HS-5 (cell line): ENCODE data around the gene RCSD1.

Experiments used
- DNase-seq: peaks from one replicate; pipeline ENCODE4 v3.0.0-alpha.2; 2012; ENCODE audit warnings: low read depth

The RCSD1 gene

GRCh38 chr1:167669209-167670124 is 39.4 kb downstream of the RCSD1 start:
- no peak for DNase-seq

DNA sequence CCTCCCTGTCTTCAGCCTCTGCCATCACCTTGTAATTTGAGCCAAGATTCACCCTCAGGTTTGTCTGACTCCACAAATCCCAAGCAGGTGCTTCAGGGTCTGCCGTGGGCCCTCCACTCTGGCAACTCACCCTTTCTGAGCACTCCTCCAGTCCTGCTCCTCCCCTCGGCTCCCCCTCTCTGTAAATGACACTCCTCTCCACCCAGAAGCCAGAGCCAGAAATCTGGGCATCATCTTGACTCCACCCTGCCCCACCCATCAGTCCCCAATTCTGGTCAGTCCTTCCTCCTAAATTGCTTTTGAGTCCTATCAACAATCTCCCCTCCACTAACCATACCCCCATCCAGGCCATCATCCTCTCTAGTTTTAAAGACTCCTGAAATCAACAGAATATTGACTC is 40.5 kb downstream of the RCSD1 start:
- no peak for DNase-seq

- DNase-seq = no peak
Measured at GRCh38 chr1:167671727-167672511, 41.9 kb downstream of the RCSD1 start.

DNA sequence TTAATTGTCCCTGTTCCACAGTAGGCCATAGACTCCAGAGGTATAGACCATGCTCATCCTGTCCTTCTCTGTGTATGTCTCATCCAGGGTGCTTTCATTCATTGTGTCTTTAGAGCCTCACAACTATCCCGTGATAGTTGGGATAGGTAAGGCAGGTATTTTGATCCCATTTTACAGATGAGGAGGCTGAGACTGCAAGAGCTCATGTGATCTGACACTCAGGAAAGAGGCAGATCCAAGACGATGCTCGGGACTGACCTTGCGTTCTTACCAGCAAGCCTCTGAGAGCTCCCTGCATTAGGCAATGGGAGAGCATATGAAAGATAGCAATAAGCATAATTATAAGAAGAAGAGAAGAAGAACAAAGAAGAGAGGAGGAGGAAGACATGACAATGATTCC is 42.8 kb downstream of the RCSD1 start:
- DNase-seq = no peak

DNA sequence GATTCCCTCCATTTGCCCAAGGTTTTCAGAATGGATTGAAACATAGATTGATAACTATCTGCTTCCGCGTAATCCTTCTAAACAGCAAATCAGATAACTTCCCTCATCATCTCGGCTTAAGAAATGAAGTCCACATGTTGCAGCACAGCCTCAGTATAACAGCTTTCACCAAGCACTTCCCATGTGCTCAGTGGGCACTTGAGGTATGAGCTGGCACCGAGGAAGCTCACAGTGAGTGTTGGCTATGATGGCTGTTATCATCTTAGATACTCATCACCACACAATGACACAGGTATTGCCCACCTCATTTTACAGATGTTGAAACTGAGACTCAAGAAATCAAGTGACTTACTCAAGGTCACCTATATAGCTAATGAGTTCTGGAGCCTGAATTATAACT is 43.2 kb downstream of the RCSD1 start:
- DNase-seq = no peak

DNA sequence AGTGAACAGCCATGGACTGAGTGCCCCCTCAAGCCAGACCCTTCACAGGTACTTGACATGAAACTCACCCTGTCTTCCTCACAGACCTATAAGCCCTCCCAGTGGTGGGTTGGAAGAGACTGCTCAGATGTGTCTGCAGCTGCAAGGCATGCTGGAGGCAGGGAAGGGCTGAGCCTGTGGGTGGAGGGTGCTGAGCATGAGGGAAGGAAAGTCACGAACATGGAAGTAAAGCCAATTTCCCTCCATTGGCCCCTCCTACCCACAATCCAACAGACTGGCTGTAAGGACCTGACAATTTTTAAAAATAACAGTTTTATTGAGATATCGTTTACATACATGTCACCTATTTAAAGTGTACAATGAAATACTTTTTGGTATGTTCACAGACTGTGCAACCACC is 44.1 kb downstream of the RCSD1 start:
- no peak for DNase-seq

- no peak for DNase-seq
Measured at GRCh38 chr1:167675440-167675839, 45.4 kb downstream of the RCSD1 start.

DNA sequence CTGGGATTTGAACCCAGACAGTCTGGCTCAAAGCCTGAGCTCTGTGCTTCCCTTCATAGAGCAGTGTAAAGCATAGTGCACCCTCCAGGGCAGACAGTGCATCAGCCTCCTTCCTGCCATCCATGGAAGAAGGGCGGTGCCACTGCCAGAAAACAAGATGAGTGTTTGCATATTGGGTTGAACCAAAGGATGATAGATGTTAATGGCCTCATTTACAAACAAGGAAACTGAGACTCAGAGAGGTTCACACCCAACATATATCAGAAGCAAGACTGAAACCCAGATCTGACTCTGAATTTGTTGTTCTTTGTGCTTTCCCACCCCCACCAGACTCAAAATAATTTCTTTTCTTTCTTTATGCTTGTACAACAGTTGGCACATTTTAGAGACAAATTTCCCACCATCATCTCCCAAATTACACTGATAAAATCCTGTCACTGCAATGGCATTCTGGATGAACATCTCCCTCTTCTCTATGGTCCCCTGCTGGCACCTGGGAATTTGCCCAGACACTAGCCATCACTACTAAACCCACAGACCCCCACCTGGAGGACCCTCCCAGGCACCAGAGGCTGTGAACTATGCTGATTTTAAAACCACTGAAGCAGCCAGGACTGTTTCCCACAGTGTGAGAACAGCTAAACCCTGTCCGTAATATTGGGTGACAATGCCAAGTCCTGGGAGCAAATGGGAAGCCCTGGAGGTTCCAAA is 46.3 kb downstream of the RCSD1 start:
- DNase-seq = no peak

- no peak for DNase-seq
Measured at GRCh38 chr1:167676916-167677848, 47.1 kb downstream of the RCSD1 start.

DNA sequence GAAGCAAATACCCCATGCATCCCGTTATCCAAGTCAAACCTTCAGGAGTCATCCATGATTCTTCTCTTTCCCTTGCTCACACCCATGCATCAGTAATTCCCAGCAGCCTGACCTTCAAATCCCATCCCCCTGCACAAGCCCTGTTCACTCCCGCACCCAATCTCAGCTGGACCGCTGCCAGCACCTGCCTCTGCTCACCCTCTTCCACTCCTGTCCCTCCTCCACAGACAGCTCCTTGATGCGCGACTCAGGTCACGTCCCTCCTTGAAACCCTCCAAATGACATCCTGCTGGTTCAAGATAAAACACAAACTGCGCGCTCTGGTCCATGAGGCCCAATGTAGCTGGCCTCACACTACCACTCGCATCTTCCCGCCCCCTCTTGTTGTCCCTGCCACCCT is 48.4 kb downstream of the RCSD1 start:
- DNase-seq = no peak

- DNase-seq = no peak
Measured at GRCh38 chr1:167678838-167679237, 48.8 kb downstream of the RCSD1 start.

DNA sequence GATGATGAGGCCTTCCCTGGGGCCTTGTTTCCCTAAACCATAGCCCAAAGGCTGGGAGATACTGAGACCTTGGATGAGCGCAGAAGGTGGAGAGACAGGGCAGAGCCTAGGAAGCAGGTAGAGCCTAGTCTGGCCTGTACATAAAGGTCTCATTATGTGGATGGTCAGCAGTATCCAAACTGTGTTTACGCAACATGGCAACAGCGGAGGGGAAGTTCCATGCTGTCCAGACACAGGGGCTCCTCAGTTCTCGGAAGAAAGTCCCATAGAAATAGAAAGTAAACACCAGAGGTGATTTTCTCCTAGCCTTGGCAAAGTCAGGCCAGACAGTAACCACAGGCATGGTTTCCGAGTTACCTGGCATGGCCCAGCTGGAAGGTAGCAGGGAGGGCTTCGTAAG is 49.7 kb downstream of the RCSD1 start:
- no peak for DNase-seq

DNA sequence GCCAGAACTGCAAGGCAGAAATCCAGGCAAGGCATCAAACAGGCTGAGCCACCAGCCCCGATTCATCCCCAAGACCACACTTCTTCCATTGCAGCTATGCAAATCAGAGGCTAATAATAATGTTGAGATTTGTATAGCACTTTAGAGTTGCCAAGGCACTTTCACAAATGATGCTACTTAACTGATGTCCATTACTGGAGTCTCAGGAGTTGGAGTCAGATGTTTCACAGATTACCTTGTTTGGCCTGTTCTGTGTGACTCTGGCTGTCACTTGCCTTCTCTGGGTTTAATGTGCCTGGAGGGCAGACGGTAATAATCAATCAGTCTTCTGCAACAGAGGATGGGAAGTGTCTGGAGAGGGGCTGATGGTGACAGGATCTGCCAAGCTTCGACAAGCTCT is 51.0 kb downstream of the RCSD1 start:
- no peak for DNase-seq

DNA sequence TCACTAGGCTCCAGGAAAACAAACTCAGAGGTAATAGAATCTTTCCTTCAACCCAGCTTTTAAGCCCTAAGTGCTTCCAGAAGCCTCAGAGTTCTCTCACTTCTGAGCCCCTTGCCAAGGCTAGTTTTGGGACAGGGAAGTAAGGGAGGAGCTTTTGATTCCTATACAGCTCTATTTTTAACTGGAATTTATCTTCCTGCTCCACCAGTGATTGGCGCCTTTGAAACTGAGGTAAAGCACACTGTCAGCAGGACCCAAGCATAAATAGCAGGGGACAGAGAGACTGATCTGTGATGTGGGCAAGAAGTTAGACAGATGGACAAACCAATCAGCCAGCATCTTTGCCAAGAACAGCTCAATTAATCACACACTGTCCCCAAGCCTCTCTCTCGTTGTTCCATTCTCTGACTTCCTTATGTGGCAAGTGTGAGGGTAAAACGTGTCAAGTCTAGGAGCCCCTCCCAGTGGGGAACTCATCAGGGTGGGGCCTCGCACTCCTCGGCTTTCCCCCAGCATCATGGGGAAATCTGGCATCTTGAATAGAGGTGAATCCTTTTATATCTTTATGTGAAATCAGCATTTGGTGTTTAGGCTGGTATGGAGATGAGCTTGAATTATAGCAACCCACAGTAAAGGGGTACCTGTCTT is 51.5 kb downstream of the RCSD1 start:
- DNase-seq = no peak

GRCh38 chr1:167683226-167683625 is 53.2 kb downstream of the RCSD1 start:
- no peak for DNase-seq

DNA sequence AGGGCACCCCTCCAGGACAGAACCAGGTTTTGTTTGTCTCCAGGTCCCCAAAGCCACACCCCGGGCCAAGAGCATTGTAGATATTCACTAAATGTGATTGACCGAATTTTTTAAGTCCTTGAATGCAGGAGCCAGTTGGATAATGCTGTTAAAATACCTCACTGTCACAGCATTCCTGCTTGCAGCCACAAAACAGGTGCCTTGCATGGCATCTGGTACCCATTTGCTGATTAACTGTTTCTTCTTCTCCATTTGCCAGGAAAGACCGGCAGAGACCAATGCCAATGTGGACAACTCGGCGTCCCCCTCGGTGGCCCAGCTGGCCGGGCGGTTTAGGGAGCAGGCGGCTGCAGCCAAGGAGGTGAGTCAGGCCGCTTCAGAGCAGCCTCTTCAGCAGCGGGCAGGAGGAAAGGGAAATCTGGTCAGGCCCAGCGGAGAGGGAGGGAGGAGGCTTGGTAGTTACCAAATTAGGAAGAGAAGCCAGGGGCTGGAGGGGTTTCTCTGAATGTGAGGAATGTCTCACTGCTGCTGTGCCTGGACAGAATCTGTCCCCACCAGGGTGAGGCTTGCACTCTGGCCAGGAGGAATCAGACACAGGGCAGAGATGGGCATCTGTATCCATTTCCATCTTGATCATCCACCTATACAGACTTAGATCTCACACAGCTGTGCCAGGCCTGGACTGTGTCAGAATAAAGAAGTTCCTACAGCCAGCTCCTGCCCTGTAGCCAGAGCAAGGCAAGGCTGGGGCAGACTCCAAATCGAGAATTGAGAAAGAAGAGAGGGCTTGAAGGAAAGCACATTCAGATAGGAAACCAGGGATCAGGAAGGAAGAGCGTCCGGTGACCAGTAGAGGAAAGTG is 53.8 kb downstream of the RCSD1 start:
- DNase-seq = no peak

- no peak for DNase-seq
Measured at GRCh38 chr1:167685844-167686243, 55.8 kb downstream of the RCSD1 start.

- DNase-seq = peak; percentile 65
Measured at GRCh38 chr1:167687919-167688519, 58.0 kb downstream of the RCSD1 start.

GRCh38 chr1:167689567-167689920 is 59.5 kb downstream of the RCSD1 start:
- peak; percentile 54 for DNase-seq

DNA sequence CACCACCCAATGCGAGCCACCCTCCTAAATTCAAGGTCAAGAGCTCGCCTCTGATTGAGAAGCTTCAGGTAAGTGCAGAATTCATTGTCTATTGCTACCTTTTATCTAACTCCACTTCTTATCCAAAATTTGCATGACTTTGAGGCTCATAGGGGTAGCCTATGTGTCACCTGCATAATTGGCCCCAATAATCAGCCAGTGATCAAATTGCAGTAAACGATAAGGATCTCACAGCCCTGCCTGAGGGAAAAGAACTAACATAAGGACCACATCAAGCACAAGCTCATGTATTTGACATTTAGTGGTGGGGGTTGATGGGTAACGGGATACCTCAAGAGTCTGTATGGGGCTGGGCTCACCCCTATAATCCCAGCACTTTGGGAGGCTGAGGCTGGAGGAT is 60.0 kb downstream of the RCSD1 start:
- no peak for DNase-seq
